ENCODE results near the gene ATP7A.
"Not testable (repeated sequence)": the region's sequence is repeated elsewhere in the genome, so short reads cannot be mapped to it uniquely, and the experiment has no call there.

ATP7A gene

DNA sequence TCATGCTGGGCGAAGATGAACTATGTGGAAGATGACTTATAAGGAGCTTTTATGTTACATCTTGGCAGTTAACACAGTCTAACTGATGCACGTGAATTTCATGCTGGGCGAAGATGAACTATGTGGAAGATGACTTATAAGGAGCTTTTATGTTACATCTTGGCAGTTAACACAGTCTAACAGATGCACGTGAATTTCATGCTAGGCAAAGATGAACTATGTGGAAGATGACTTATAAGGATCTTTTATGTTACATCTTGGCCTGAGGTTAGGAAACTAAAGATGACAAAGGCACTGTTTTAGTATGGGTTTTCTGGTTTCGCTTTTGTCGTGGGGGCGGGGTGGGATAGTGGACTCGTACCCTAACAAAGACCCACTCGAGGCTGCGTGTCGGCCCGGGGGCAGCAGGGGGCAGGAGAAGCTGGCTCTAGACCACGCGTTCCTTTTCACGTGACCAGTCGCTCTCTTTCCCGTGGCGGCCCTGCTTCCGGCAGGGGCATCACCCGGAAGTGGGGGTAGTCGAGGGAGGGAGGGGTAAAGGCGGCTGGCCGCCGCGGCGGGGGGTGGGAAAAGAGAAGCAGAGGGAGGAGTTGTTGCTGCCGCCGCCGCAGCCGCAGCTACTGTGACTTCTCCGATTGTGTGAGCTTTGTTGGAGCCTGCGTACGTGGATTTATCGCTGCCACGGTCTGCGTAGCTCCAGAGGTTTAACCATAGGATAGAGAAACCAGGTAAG, at the start of gene ATP7A:
TSS of gene ATP7A (plus strand) at position 586 of the 733 bp plus-strand sequence. CDS start 60,949 bp downstream, outside the sequence.
- DNase-seq, result peak; percentile 95

DNA sequence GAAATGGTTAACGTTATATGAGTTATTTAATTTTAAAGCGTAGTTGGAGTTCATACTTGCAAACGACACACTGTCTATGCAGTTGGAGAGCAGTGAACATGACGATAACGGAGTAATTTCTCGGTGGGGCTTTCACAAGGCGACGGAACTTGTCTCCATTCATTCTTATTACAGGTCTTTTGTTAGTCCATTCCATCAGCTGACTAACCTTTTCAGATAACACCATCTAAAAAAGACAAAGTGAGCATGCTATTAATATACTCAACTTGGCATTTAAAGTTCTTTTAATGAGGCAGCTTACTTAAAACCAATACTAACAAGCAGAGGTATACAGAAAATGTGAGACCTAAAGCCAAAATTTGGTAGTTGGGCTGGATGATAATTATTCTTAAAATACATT, 35.1 kb upstream of the ATP7A start:
- DNase-seq, result no peak

- DNase-seq, result not testable (repeated sequence)
These were observed 29.1 kb upstream of the ATP7A start for GRCh38 chrX:77881418-77881817.

DNA sequence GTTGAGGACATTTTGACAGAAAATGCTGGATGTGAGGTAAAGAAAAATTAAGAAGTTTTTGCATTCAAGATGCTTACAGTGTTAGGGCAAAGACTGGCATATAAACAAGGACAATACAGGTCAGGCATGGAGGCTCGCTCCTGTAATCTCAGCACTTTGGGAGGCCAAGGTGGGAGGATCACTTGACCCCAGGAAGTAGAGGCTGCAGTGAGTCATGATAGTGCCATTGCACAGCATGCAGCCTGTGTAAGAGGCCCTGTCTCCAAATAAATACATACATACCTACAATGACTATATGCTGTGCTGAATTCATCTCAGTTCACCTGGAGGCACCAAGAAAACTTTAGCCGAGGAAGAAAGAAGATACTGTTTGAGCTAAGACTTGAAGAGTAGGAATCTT, 17.6 kb upstream of the ATP7A start:
- DNase-seq, result no peak

- no peak for DNase-seq
These were observed 16.8 kb upstream of the ATP7A start for GRCh38 chrX:77893713-77894112.

- DNase-seq, result peak; percentile 96
These were observed 15.3 kb upstream of the ATP7A start, which contains the start of gene MAGT1 for GRCh38 chrX:77894921-77895886. Gene MAGT1, minus strand, starts transcription at chrX:77895435. Its CDS starts 25 bp downstream, at chrX:77895410.

- DNase-seq, result peak; percentile 78
These were observed 11.2 kb upstream of the ATP7A start, which contains the start of gene COX7B for GRCh38 chrX:77899081-77899828. Gene COX7B, plus strand, starts transcription at chrX:77899468. Its CDS starts 86 bp downstream, at chrX:77899554.

DNA sequence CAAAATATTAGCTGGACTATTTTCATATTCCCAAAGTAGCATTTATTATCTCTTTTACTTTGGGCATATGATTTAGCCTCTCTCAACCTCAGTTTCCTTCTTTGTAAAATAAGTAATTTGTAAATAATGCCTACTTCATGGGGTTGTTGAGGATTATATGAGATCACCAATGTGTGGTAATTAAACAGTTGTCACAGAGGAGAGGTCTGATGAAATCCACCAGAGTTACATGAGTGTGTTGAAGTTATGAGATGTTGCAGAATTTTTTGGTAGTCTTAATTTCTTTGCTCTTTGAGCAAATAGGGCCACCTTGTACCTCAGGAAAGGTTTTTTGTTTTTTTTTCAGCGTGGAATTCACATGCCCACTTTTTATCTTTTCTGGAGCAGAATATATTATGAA, 9.8 kb upstream of the ATP7A start:
- no peak for DNase-seq

- DNase-seq, result no peak
These were observed 9.0 kb upstream of the ATP7A start for GRCh38 chrX:77901506-77901905.

DNA sequence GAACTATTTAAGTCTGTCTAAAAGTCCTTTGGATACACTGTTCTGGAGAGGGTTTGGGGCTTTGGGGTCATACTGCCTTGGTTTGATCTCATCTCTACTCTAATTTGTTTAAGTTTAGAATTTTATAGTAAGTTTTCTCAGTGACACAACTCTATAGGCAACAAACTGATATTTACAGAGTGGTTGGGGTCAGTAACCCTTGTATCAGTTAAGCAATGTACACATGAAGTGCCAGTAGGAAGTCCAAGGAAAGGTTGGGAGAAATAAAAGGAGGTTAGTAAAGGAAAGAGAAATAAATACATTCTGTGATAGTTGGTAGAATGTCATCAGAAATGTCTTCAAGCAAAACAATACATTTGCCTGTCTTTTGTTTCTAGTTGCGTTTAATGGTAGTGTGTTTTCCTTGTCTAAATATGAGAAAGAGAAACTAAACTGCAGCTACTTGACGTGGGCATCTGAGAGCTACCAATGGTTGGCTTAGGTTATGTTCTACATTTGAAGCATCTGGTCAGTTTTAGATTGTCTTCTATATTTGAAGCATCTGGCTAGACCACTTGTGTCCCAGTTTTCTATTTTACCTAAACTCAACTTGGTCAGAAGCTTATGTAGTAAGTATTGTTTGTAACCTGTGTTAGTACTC, 6.9 kb downstream of the ATP7A start:
- no peak for DNase-seq

DNA sequence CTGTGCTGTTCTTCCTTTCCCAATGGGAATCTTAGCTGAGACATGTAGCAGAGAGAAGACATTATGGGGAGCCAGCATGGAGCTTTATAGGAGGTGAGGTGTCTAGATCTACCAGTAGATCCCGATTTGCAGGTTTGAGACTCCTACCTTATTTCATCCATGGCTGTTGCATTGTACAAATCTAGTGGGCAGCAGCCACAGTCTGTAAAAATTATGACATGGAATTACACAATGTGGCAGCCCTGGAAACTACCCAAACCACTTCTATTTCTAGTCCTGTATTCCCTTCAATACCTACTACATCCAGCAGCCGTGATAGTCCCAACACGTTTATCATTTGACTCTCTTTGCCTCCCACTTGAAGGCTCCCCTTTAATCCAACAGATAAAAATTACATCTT, 8.1 kb downstream of the ATP7A start:
- no peak for DNase-seq

GRCh38 chrX:77919370-77919769, 8.9 kb downstream of the ATP7A start:
- not testable (repeated sequence) for DNase-seq

GRCh38 chrX:77922787-77923186, 12.3 kb downstream of the ATP7A start:
- no peak for DNase-seq

- DNase-seq, result no peak
These were observed 13.9 kb downstream of the ATP7A start for GRCh38 chrX:77924320-77924859.

DNA sequence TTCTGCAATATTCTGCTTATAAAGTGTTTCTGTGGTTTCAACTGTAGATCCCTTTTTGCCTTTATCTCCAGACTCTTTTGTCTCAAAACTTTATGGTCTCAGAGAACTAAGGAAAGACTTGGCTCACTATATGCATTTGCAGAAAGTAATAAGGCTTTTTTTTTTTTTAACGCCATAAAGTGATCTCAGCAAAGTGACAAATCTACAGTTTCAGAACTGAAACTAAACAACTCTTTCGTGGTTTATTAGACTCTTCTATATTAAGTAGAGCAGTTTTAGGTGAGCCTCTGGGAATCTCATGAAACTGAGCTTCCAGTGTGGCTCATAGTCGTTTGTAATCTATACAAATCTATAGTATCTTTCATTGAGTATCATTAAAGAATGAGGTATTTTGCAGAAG, 15.3 kb downstream of the ATP7A start:
- no peak for DNase-seq

GRCh38 chrX:77930581-77930980, 20.1 kb downstream of the ATP7A start:
- DNase-seq, result no peak

GRCh38 chrX:77935886-77936285, 25.4 kb downstream of the ATP7A start:
- no peak for DNase-seq

DNA sequence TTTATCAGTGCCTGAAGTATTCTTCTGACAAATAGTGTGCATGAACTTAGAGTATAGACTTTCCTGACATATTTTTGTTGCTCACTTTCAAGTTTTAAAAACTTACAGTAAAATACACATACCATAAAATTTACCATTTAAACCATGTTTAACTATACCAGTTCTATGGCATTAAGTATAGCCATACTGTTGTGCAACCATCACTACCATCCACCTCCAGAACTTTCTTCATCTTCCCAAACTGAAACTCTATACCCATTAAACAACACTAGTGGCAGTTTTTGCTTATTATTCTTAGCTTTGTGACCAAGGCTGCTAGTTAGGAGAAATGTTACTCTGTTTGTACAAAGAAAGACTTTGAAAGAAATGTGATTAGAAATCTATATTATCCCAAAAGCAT, 25.8 kb downstream of the ATP7A start:
- no peak for DNase-seq

- no peak for DNase-seq
These were observed 26.8 kb downstream of the ATP7A start for GRCh38 chrX:77937291-77937690.

DNA sequence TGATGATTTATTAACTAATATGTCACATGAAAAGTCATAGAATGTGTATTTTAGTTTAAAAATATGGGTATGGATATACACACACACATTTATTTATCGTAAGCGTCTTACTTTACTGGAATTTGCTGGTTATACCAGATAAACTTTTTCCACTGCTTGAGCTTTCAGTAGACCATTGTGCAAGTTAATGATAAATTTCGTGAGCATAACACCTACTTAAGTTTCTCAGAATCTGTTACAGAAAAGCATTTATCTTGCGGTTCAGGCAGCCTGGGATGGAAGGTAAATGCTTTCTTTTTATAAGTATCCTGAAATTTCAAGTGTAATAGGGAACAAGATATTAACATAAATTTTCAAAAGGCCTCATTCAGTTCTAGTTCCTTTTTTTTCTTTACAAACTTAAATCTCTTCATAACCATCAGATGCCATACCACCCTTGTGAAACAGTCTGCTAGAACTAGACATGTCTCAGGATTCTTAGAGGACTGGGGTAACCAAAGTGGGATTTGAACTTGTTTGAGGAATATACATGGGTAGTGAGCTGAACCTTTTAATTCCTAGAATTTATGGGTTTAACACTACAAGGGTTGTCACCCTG, 27.7 kb downstream of the ATP7A start:
- DNase-seq, result no peak

- DNase-seq, result not testable (repeated sequence)
These were observed 34.5 kb downstream of the ATP7A start for GRCh38 chrX:77945031-77945430.
